HepG2 (cell line): Measurements from ENCODE around the gene ODAD4. TPM values are rescaled to one million over a fixed set of nuclear protein-coding genes. Genes with fewer than 3 reads are reported as not detected.

Experiments
- ATAC-seq: fragments of 200-7000 bp; cut with Tn5 transposase; 3 replicates; pipeline ENCODE4 v1.9.1; 2020; ENCODE audit warnings: mild to moderate bottlenecking, moderate library complexity
- BruUV-seq: library from RNA; stranded (reverse); fragments of 400-500 nt; replicated peaks from 2 replicates; lab custom pipeline; 2021; lab: Mats Ljungman, UMichigan
- CTCF ChIA-PET: fragments of 300-600 bp; formaldehyde crosslinking; extraction: SDS; loops from one replicate; lab custom pipeline; 2021; ENCODE audit warnings: low total read pairs, inconsistent platforms, low intra/inter-chr PET ratio; lab: Yijun Ruan, JAX
- POLR2A ChIA-PET: fragments of 350-600 bp; sonication (Branson Sonifier 250); formaldehyde crosslinking; loops from one replicate; lab custom pipeline; 2020; ENCODE audit warnings: antibody characterized with exemption, inconsistent platforms; lab: Yijun Ruan, JAX
- DNase-seq: peaks from one replicate; pipeline ENCODE4 v3.0.0-alpha.2; 2015; ENCODE audit warnings: low spot score
- FAIRE-seq: peaks from 3 replicates; lab custom pipeline; 2011; peaks lifted over from hg19 to GRCh38; lab: Jason Lieb, UNC
- H2AFZ ChIP-seq: one replicate; pipeline ENCODE4 v1.6.1; 2011; ENCODE audit warnings: low read length, inconsistent platforms
- H3K27ac ChIP-seq: fragments of 300-600 bp; 3 replicates; pipeline ENCODE4 v1.8.0; 2011; ENCODE audit warnings: mixed run types, mild to moderate bottlenecking, mixed read lengths, low read length, inconsistent platforms; ENCODE audit not compliant: insufficient read depth; ENCODE audit errors: extremely low read length
- H3K27me3 ChIP-seq, 2 experiments: fragments of 200-600 bp in 1 of 2; 2 replicates in 1 of 2; 3 replicates in 1 of 2; pipeline versions ENCODE4 v1.6.0 to v1.8.0; 2011; ENCODE audit warnings: low read length in 2 of 2, mild to moderate bottlenecking in 2 of 2, moderate library complexity in 2 of 2, inconsistent platforms in 1 of 2; ENCODE audit not compliant: insufficient read depth in 2 of 2, control insufficient read depth in 1 of 2
- H3K36me3 ChIP-seq, 2 experiments: fragments of 200-600 bp in 1 of 2; replicated peaks in 1 of 2; 2 replicates in 1 of 2; 3 replicates in 1 of 2; pipeline versions ENCODE4 v1.5.1 to v1.8.0; 2011; ENCODE audit warnings: low read length in 2 of 2, inconsistent platforms in 1 of 2; ENCODE audit not compliant: insufficient read depth in 2 of 2, control insufficient read depth in 1 of 2
- H3K4me1 ChIP-seq: 2 replicates; pipeline ENCODE4 v1.5.1; 2012; ENCODE audit warnings: low read length, inconsistent platforms; ENCODE audit not compliant: insufficient read depth
- H3K4me2 ChIP-seq: 2 replicates; pipeline ENCODE4 v1.6.0; 2011; ENCODE audit warnings: low read depth, low read length, inconsistent platforms
- H3K4me3 ChIP-seq, 3 experiments: fragments of 200-600 bp in 1 of 3; sonication (generic), shearing (Covaris generic) in 1 of 3; replicated peaks in 1 of 3; 2 replicates each; pipeline ENCODE4 v1.5.1; 2011 to 2016; ENCODE audit warnings: low read length in 3 of 3, inconsistent platforms in 2 of 3, low read depth in 2 of 3, mild to moderate bottlenecking in 2 of 3, control low read depth in 1 of 3, mixed read lengths in 1 of 3; ENCODE audit not compliant: insufficient read depth in 1 of 3
- H3K79me2 ChIP-seq: one replicate; pipeline ENCODE4 v1.6.1; 2011; ENCODE audit warnings: low read length, inconsistent platforms; ENCODE audit not compliant: insufficient read depth
- H3K9ac ChIP-seq: 2 replicates; pipeline ENCODE4 v1.6.0; 2011; ENCODE audit warnings: mild to moderate bottlenecking, low read depth, low read length, inconsistent platforms; ENCODE audit not compliant: insufficient read depth
- H3K9me3 ChIP-seq: 2 replicates; pipeline ENCODE4 v1.5.1; 2012; ENCODE audit warnings: mild to moderate bottlenecking, low read length
- H4K20me1 ChIP-seq: 2 replicates; pipeline ENCODE4 v1.6.0; 2011; ENCODE audit warnings: inconsistent platforms, mild to moderate bottlenecking, low read length, moderate library complexity; ENCODE audit not compliant: insufficient read depth
- ARID2 ChIP-seq: sonication (generic); formaldehyde crosslinking; IDR thresholded peaks from 2 replicates; pipeline ENCODE4 v1.8.1; 2022; ENCODE audit warnings: mild to moderate bottlenecking, missing genetic modification reagents, borderline replicate concordance
- MXI1 ChIP-seq: IDR thresholded peaks from 3 replicates; pipeline ENCODE4 v1.6.1; 2012; ENCODE audit warnings: low read depth, low read length, inconsistent platforms, borderline replicate concordance
- NR2F1 ChIP-seq, 2 experiments: fragments of 450-650 bp in 1 of 2; formaldehyde crosslinking in 1 of 2; IDR thresholded peaks; 2 replicates each; pipeline versions ENCODE4 v1.5.0 to v1.6.1; 2016 to 2020; ENCODE audit warnings: mild to moderate bottlenecking in 1 of 2, missing compliant biosample characterization in 1 of 2, missing genetic modification reagents in 1 of 2, moderate library complexity in 1 of 2
- RXRA ChIP-seq: sonication (generic); formaldehyde crosslinking; IDR thresholded peaks from 2 replicates; pipeline ENCODE4 v1.5.1; 2020; ENCODE audit warnings: missing genetic modification reagents
- SMARCC2 ChIP-seq: fragments of 450-650 bp; IDR thresholded peaks from 2 replicates; pipeline ENCODE4 v1.6.1; 2017; ENCODE audit warnings: antibody characterized with exemption, mild to moderate bottlenecking
- TBX2 ChIP-seq: sonication (generic); formaldehyde crosslinking; IDR thresholded peaks from 2 replicates; pipeline ENCODE4 v1.5.0; 2020; ENCODE audit warnings: missing genetic modification reagents, mild to moderate bottlenecking, borderline replicate concordance
- WGBS: methylation state at CpG from one replicate; pipeline ENCODE4 v1.1.6; 2017; ENCODE audit warnings: low lambda C conversion rate; 5-methylcytosine and 5-hydroxymethylcytosine counted together
- in situ Hi-C: cut with HindIII; loops from 2 replicates; pipeline ENCODE4 v1.10.0; 2017; ENCODE audit warnings: low pct_unique_long_range_greater_than_20kb; ENCODE audit not compliant: extremely low pct_ligation_motif_present
- intact Hi-C: fragments of 100-400 bp; cut with micrococcal nuclease; formaldehyde crosslinking; loops from one replicate; pipeline ENCODE4 v1.10.0; 2022; ENCODE audit not compliant: unreplicated experiment
- polyA plus RNA-seq, 8 experiments: library from polyadenylated mRNA; depleted of rRNA in 3 of 8; stranded (reverse) in 7 of 8; unstranded in 1 of 8; fragments of >200 nt; fragmentation: Illumina TruSeq in 4 of 8; extraction: Trizol in 4 of 8; gene quantifications; 2 replicates each; pipeline versions ENCODE4 v1.2.1 to v1.2.3, GENCODE V29; 2011 to 2016; ENCODE audit warnings: low read depth in 4 of 8, missing spikeins in 1 of 8, mixed read lengths in 1 of 8; ENCODE audit not compliant: insufficient read depth in 1 of 8
- total RNA-seq, 5 experiments: library from RNA; depleted of rRNA; stranded (reverse); fragments of >200 nt; fragmentation: Illumina TruSeq; extraction: Trizol; gene quantifications; 2 replicates each; pipeline ENCODE4 v1.2.3, GENCODE V29; 2016; ENCODE audit warnings: low read depth in 1 of 5
- TF ChIP-seq, protein P1 (sequence below): fragments of 450-650 bp; IDR thresholded peaks from 2 replicates; pipeline ENCODE4 v1.6.1; 2017; ENCODE audit warnings: mild to moderate bottlenecking
- TF ChIP-seq, protein P2 (sequence below): sonication (generic); formaldehyde crosslinking; IDR thresholded peaks from 2 replicates; pipeline ENCODE4 v1.5.0; 2020; ENCODE audit warnings: mild to moderate bottlenecking, missing genetic modification reagents, borderline replicate concordance
- TF ChIP-seq, protein P3 (sequence below): sonication (generic); formaldehyde crosslinking; IDR thresholded peaks from 2 replicates; pipeline ENCODE4 v1.4.0; 2020; ENCODE audit warnings: missing genetic modification reagents, borderline replicate concordance

The ODAD4 gene
- total and polyA plus RNA-seq, 2 of the 13 experiments (the other 11 are each of a cell fraction or from before 2014, with no cell fraction given), result 0.48 to 0.53 TPM

DNA sequence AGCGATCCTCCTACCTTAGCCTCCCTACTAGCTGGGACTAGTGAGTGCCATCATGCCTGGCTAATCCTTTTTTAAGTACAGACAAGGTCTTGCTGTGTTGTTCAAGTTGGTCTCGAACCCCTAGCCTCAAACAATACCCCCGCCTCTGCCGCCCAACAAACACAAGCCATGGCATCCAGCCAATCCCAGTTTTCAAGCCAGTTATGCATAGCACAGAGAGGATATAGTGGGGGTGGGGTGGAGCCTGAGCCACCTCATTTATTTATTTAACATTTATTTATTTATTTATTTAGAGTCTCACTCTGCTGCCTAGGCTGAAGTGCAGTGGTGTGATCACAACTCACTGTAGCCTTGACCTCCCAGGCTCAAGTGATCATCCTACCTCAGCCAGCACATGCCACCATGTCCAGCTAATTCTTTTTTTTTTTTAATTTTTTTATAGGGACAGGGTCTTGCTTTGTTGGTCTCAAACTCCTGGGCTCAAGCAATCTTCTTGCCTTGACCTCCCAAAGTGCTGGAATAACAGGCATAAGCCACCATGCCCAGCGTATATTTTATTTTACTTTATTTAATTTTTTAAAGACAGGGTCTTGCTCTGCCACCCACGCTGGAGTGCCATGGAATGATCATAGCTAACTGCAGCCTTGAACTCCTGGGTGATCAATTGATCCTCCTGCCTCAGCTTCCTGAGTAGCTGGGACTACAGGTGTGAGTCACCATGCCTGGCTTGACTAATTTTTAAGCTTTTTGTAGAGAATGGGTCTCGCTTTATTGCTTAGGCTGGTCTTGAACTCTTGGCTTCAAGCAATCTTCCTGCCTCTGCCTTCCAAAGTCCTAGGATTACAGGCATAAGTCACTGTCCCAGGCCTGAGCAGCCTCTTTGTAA is 39.0 kb upstream of the ODAD4 start:
- POLR2A ChIA-PET, result interaction anchor here (0.6 to 3.8 kb wide), 9 partner anchors 10 to 105 kb away, joined by 3 to 18 read pairs (median 3); partner anchors contain the start of genes ACLY, JUP, KLHL11 and ODAD4
- CTCF ChIA-PET, result no interaction called here
- Histone ChIP-seq H3K4me2 (no peak overlapping the region), H4K20me1 (no peaks in the 10 kb centered on the region), H3K9me3 (no peaks in the 10 kb centered on the region), H3K4me3 (no peak overlapping the region), H3K36me3 (peaks cover 36 to 81% of the 10 kb centered on the region in 2 experiments), H3K4me1 (peaks cover 35% of the 10 kb centered on the region), H3K27ac (peak overlapping the region; percentile 68), H3K9ac (no peak overlapping the region; the same call in 1 of the 2 replicates), H2AFZ (no peak overlapping the region), H3K27me3 (no peaks in the 10 kb centered on the region), H3K79me2 (no peaks in the 10 kb centered on the region)
- 95% methylated on average over 7 of the region's 7 CpGs for WGBS
- DNase-seq (peak; percentile 29), ATAC-seq (peak; percentile 22; the same call in 2 of the 3 replicates), FAIRE-seq (peak; percentile 63)
- in situ Hi-C loops, result no loop called here
- no TSS peak for BruUV-seq
- intact Hi-C loops, result no loop called here
- TF ChIP-seq NR2F1 (CRISPR knock-in tag; IDR thresholded peaks at IDR 0.05), result peak in 1 of 2 experiments; percentile 82; a peak in 2 of 4 replicates
- TF ChIP-seq, protein P1, sequence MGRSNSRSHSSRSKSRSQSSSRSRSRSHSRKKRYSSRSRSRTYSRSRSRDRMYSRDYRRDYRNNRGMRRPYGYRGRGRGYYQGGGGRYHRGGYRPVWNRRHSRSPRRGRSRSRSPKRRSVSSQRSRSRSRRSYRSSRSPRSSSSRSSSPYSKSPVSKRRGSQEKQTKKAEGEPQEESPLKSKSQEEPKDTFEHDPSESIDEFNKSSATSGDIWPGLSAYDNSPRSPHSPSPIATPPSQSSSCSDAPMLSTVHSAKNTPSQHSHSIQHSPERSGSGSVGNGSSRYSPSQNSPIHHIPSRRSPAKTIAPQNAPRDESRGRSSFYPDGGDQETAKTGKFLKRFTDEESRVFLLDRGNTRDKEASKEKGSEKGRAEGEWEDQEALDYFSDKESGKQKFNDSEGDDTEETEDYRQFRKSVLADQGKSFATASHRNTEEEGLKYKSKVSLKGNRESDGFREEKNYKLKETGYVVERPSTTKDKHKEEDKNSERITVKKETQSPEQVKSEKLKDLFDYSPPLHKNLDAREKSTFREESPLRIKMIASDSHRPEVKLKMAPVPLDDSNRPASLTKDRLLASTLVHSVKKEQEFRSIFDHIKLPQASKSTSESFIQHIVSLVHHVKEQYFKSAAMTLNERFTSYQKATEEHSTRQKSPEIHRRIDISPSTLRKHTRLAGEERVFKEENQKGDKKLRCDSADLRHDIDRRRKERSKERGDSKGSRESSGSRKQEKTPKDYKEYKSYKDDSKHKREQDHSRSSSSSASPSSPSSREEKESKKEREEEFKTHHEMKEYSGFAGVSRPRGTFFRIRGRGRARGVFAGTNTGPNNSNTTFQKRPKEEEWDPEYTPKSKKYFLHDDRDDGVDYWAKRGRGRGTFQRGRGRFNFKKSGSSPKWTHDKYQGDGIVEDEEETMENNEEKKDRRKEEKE, result no peak
- TF ChIP-seq RXRA (CRISPR knock-in tag), result no peak
- no peak for TF ChIP-seq SMARCC2
- TF ChIP-seq, protein P2, sequence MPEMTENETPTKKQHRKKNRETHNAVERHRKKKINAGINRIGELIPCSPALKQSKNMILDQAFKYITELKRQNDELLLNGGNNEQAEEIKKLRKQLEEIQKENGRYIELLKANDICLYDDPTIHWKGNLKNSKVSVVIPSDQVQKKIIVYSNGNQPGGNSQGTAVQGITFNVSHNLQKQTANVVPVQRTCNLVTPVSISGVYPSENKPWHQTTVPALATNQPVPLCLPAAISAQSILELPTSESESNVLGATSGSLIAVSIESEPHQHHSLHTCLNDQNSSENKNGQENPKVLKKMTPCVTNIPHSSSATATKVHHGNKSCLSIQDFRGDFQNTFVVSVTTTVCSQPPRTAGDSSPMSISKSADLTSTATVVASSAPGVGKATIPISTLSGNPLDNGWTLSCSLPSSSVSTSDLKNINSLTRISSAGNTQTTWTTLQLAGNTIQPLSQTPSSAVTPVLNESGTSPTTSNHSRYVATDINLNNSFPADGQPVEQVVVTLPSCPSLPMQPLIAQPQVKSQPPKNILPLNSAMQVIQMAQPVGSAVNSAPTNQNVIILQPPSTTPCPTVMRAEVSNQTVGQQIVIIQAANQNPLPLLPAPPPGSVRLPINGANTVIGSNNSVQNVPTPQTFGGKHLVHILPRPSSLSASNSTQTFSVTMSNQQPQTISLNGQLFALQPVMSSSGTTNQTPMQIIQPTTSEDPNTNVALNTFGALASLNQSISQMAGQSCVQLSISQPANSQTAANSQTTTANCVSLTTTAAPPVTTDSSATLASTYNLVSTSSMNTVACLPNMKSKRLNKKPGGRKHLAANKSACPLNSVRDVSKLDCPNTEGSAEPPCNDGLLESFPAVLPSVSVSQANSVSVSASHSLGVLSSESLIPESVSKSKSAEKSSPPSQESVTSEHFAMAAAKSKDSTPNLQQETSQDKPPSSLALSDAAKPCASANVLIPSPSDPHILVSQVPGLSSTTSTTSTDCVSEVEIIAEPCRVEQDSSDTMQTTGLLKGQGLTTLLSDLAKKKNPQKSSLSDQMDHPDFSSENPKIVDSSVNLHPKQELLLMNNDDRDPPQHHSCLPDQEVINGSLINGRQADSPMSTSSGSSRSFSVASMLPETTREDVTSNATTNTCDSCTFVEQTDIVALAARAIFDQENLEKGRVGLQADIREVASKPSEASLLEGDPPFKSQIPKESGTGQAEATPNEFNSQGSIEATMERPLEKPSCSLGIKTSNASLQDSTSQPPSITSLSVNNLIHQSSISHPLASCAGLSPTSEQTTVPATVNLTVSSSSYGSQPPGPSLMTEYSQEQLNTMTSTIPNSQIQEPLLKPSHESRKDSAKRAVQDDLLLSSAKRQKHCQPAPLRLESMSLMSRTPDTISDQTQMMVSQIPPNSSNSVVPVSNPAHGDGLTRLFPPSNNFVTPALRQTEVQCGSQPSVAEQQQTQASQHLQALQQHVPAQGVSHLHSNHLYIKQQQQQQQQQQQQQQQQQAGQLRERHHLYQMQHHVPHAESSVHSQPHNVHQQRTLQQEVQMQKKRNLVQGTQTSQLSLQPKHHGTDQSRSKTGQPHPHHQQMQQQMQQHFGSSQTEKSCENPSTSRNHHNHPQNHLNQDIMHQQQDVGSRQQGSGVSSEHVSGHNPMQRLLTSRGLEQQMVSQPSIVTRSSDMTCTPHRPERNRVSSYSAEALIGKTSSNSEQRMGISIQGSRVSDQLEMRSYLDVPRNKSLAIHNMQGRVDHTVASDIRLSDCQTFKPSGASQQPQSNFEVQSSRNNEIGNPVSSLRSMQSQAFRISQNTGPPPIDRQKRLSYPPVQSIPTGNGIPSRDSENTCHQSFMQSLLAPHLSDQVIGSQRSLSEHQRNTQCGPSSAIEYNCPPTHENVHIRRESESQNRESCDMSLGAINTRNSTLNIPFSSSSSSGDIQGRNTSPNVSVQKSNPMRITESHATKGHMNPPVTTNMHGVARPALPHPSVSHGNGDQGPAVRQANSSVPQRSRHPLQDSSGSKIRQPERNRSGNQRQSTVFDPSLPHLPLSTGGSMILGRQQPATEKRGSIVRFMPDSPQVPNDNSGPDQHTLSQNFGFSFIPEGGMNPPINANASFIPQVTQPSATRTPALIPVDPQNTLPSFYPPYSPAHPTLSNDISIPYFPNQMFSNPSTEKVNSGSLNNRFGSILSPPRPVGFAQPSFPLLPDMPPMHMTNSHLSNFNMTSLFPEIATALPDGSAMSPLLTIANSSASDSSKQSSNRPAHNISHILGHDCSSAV (CRISPR knock-in tag), result no peak
- no peak; the same call in 2 of the 3 replicates for TF ChIP-seq MXI1
- no peak for TF ChIP-seq TBX2 (CRISPR knock-in tag)
- no peak for TF ChIP-seq ARID2 (CRISPR knock-in tag)
- TF ChIP-seq, protein P3, sequence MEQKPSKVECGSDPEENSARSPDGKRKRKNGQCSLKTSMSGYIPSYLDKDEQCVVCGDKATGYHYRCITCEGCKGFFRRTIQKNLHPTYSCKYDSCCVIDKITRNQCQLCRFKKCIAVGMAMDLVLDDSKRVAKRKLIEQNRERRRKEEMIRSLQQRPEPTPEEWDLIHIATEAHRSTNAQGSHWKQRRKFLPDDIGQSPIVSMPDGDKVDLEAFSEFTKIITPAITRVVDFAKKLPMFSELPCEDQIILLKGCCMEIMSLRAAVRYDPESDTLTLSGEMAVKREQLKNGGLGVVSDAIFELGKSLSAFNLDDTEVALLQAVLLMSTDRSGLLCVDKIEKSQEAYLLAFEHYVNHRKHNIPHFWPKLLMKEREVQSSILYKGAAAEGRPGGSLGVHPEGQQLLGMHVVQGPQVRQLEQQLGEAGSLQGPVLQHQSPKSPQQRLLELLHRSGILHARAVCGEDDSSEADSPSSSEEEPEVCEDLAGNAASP (CRISPR knock-in tag), result no peak
